ENCODE measurements around the gene C1QTNF9.

C1QTNF9 gene

GRCh38 chr13:24280720-24281119 lies 28.7 kb upstream of the C1QTNF9 start:
- DNase-seq (ENCODE audit: low spot score), result peak; percentile 38
- Histone ChIP-seq H3K27ac (peak overlapping the region in 1 of 2 donors; percentile 51), H3K4me3 (no peak overlapping the region)
- TF ChIP-seq, protein P1, sequence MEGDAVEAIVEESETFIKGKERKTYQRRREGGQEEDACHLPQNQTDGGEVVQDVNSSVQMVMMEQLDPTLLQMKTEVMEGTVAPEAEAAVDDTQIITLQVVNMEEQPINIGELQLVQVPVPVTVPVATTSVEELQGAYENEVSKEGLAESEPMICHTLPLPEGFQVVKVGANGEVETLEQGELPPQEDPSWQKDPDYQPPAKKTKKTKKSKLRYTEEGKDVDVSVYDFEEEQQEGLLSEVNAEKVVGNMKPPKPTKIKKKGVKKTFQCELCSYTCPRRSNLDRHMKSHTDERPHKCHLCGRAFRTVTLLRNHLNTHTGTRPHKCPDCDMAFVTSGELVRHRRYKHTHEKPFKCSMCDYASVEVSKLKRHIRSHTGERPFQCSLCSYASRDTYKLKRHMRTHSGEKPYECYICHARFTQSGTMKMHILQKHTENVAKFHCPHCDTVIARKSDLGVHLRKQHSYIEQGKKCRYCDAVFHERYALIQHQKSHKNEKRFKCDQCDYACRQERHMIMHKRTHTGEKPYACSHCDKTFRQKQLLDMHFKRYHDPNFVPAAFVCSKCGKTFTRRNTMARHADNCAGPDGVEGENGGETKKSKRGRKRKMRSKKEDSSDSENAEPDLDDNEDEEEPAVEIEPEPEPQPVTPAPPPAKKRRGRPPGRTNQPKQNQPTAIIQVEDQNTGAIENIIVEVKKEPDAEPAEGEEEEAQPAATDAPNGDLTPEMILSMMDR (IDR thresholded peaks at IDR 0.05), result no peak

GRCh38 chr13:24281188-24282008 lies 28.0 kb upstream of the C1QTNF9 start:
- peak; percentile 62 for DNase-seq (ENCODE audit: low spot score)
- Histone ChIP-seq H3K4me3 (no peak overlapping the region), H3K27ac (peak overlapping the region in 1 of 2 donors; percentile 51)
- TF ChIP-seq, protein P1 (IDR thresholded peaks at IDR 0.05), result no peak

DNA sequence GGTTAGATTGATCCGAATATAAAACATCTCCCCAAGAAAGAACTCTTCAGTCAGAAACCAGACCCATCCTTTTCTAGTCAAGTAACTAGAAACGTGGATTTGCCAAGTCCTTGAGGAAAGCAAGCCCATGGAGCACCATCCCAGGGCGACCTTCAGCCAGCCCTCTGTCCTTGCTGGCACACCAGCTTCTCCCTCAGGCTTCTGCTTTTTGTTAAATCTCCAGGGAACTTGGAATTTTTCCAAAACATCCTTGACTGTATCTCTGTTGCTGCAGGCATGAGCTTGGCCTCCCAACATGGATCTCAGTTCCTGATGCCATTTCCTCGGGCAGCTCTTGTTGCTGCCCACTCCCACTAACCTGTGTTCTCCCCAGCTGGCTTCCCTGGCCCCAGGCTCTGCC lies 27.1 kb upstream of the C1QTNF9 start:
- peak; percentile 16 for DNase-seq (ENCODE audit: low spot score)
- TF ChIP-seq, protein P1 (IDR thresholded peaks at IDR 0.05), result no peak
- Histone ChIP-seq H3K27ac (no peak overlapping the region), H3K4me3 (no peak overlapping the region)

GRCh38 chr13:24284889-24285565 lies 24.4 kb upstream of the C1QTNF9 start:
- no peak overlapping the region for H3K4me3 ChIP-seq
- H3K27ac ChIP-seq, result no peak overlapping the region
- DNase-seq (ENCODE audit: low spot score), result peak; percentile 28
- TF ChIP-seq, protein P1 (IDR thresholded peaks at IDR 0.05), result no peak

DNA sequence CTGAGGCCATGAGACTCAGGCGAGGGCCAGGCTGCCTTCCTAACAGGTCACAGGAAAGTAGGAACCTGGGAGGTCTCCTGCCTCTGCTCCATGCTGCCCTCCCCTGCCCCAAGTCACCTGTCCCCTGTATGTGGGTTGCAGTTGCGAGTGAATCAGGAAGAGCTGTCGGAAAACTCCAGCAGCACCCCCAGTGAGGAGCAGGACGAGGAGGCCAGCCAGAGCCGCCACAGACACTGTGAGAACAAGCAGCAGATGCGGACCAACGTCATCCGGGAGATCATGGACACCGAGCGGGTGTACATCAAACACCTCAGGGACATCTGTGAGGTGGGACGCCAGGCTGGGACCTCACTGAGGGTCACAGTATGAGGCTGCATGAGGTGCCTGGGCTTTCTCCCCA lies 22.8 kb upstream of the C1QTNF9 start:
- H3K27ac ChIP-seq, result no peak overlapping the region
- DNase-seq (ENCODE audit: low spot score), result peak; percentile 41
- H3K4me3 ChIP-seq, result no peak overlapping the region

GRCh38 chr13:24287748-24288287 lies 21.6 kb upstream of the C1QTNF9 start:
- TF ChIP-seq, protein P1 (IDR thresholded peaks at IDR 0.05), result no peak
- no peak for DNase-seq (ENCODE audit: low spot score)
- Histone ChIP-seq H3K4me3 (no peak overlapping the region), H3K27ac (peak overlapping the region in 1 of 2 donors; percentile 53)

More for the DNA sequence above, 22.8 kb upstream of the C1QTNF9 start:
- TF ChIP-seq, protein P1 (IDR thresholded peaks at IDR 0.05), result no peak

All from coronary artery (tissue), 2 donors.